Measurements from ENCODE around the gene ASAP2.

The ASAP2 gene

GRCh38 chr2:9236867-9237266 is 30.3 kb downstream of the ASAP2 start:
- no peak overlapping the region for H3K4me3 ChIP-seq (ENCODE audit: low read depth, low read length)
- no peak for DNase-seq (ENCODE audit: low read depth)
- no peak for TF ChIP-seq CTCF (IDR thresholded peaks at IDR 0.05; ENCODE audit: low read depth, low read length, missing control alignments)

DNA sequence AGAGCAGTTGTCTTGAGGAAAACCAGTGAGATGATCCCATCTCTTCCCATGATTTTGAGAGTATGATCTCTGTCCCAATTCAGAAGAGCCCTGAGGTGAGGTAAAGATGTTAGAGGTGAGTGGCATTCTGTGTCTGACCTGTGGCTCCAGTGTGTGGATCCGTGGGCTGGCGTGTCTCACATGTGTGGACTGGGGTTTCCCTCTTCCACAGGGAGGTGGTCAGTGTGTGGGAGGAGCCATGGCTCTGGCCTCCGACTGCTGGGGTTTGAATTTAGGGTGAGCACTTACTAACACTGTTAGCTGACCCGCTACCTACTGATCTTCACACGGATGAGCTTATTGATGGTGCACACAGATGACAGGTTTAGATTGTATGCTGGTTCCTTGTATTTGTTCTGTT is 31.2 kb downstream of the ASAP2 start:
- DNase-seq (ENCODE audit: low read depth) = no peak
- H3K4me3 ChIP-seq (ENCODE audit: low read depth, low read length) = no peak overlapping the region
- TF ChIP-seq CTCF (IDR thresholded peaks at IDR 0.05; ENCODE audit: low read depth, low read length, missing control alignments) = no peak

GRCh38 chr2:9238591-9239326 is 32.1 kb downstream of the ASAP2 start:
- no peak for DNase-seq (ENCODE audit: low read depth)
- TF ChIP-seq CTCF (IDR thresholded peaks at IDR 0.05; ENCODE audit: low read depth, low read length, missing control alignments) = no peak
- H3K4me3 ChIP-seq (ENCODE audit: low read depth, low read length) = no peak overlapping the region

GRCh38 chr2:9239616-9240015 is 33.0 kb downstream of the ASAP2 start:
- TF ChIP-seq CTCF (IDR thresholded peaks at IDR 0.05; ENCODE audit: low read depth, low read length, missing control alignments) = no peak
- no peak overlapping the region for H3K4me3 ChIP-seq (ENCODE audit: low read depth, low read length)

GRCh38 chr2:9240745-9241144 is 34.1 kb downstream of the ASAP2 start:
- no peak overlapping the region for H3K4me3 ChIP-seq (ENCODE audit: low read depth, low read length)
- TF ChIP-seq CTCF (IDR thresholded peaks at IDR 0.05; ENCODE audit: low read depth, low read length, missing control alignments) = no peak
- no peak for DNase-seq (ENCODE audit: low read depth)

More at GRCh38 chr2:9239616-9240015, 33.0 kb downstream of the ASAP2 start:
- DNase-seq (ENCODE audit: low read depth) = no peak

- no peak overlapping the region for H3K4me3 ChIP-seq (ENCODE audit: low read depth, low read length)
- TF ChIP-seq CTCF (IDR thresholded peaks at IDR 0.05; ENCODE audit: low read depth, low read length, missing control alignments) = no peak
- DNase-seq (ENCODE audit: low read depth) = no peak
Observed at GRCh38 chr2:9241233-9241632, 34.6 kb downstream of the ASAP2 start.

- H3K4me3 ChIP-seq (ENCODE audit: low read depth, low read length) = no peak overlapping the region
- no peak for TF ChIP-seq CTCF (IDR thresholded peaks at IDR 0.05; ENCODE audit: low read depth, low read length, missing control alignments)
- DNase-seq (ENCODE audit: low read depth) = no peak
Observed at GRCh38 chr2:9243357-9243756, 36.7 kb downstream of the ASAP2 start.
